CD4-positive, CD25-positive, alpha-beta regulatory T cell (primary cell): ENCODE measurements around the gene HABP2. TPM values are rescaled to one million over a fixed set of nuclear protein-coding genes. Genes with fewer than 3 reads are reported as not detected.

Experiments
- ATAC-seq, 2 donors: fragments of 150-1000 bp; cut with Tn5 transposase; one replicate each; pipeline ENCODE4 v1.10.0; 2021; ENCODE audit warnings: low read depth in 2 of 2, moderate number of reproducible peaks in 2 of 2, moderate library complexity in 1 of 2
- DNase-seq, 3 donors: peaks; one replicate each; pipeline versions ENCODE4 v3.0.0 to v3.0.0-alpha.2; 2012 to 2022; ENCODE audit warnings: mixed read lengths in 1 of 3
- H3K27ac ChIP-seq: one replicate; pipeline ENCODE4 v1.7.0; 2013; ENCODE audit warnings: mild to moderate bottlenecking, low read length; ENCODE audit not compliant: insufficient read depth, poor library complexity, severe bottlenecking
- H3K27me3 ChIP-seq: one replicate; pipeline ENCODE4 v1.7.0; 2013; ENCODE audit warnings: low read length; ENCODE audit not compliant: control insufficient read depth, insufficient read depth
- H3K36me3 ChIP-seq: one replicate; pipeline ENCODE4 v1.7.0; 2013; ENCODE audit warnings: mild to moderate bottlenecking, low read length, moderate library complexity; ENCODE audit not compliant: control insufficient read depth, insufficient read depth
- H3K4me1 ChIP-seq: 2 replicates; pipeline ENCODE4 v1.7.0; 2013; ENCODE audit warnings: mild to moderate bottlenecking, low read length; ENCODE audit not compliant: insufficient read depth, control insufficient read depth, poor library complexity, severe bottlenecking
- H3K4me3 ChIP-seq: one replicate; pipeline ENCODE4 v1.7.0; 2013; ENCODE audit warnings: low read depth, mild to moderate bottlenecking, low read length, moderate library complexity
- H3K9me3 ChIP-seq, 2 experiments: 1 replicate in 1 of 2; 2 replicates in 1 of 2; pipeline ENCODE4 v1.7.0; 2013; ENCODE audit warnings: low read length in 2 of 2, mild to moderate bottlenecking in 1 of 2, moderate library complexity in 1 of 2; ENCODE audit not compliant: control insufficient read depth in 2 of 2
- H3K27ac Mint-ChIP-seq, 3 donors: one replicate each; pipeline ENCODE4 v1.8.0; 2020 to 2022; ENCODE audit warnings: mild to moderate bottlenecking in 3 of 3, mixed read lengths in 3 of 3, moderate library complexity in 2 of 3
- H3K27me3 Mint-ChIP-seq: one replicate; pipeline ENCODE4 v1.8.0; 2022; ENCODE audit warnings: mild to moderate bottlenecking, mixed read lengths
- H3K36me3 Mint-ChIP-seq: one replicate; pipeline ENCODE4 v1.8.0; 2020; ENCODE audit warnings: mixed read lengths
- H3K4me1 Mint-ChIP-seq, 4 donors: one replicate each; pipeline ENCODE4 v1.8.0; 2020 to 2022; ENCODE audit warnings: mixed read lengths in 4 of 4, mild to moderate bottlenecking in 1 of 4
- H3K4me3 Mint-ChIP-seq, 4 donors: one replicate each; pipeline ENCODE4 v1.8.0; 2020 to 2022; ENCODE audit warnings: mild to moderate bottlenecking in 4 of 4, mixed read lengths in 4 of 4, moderate library complexity in 3 of 4
- H3K9me3 Mint-ChIP-seq, 7 donors: one replicate each; pipeline ENCODE4 v1.8.0; 2020 to 2022; ENCODE audit warnings: mixed read lengths in 7 of 7, mild to moderate bottlenecking in 3 of 7, moderate library complexity in 2 of 7
- polyA plus RNA-seq, 4 donors: library from polyadenylated mRNA; unstranded; fragments of 300-500 nt; fragmentation: Illumina TruSeq; gene quantifications; one replicate each; pipeline ENCODE4 v1.2.3, GENCODE V29; 2021
- total RNA-seq: library from RNA; stranded (reverse); gene quantifications from one replicate; pipeline ENCODE4 v1.2.3, GENCODE V29; 2022

The HABP2 gene
- total and polyA plus RNA-seq, 5 donors from 2014 or later, result not detected

DNA sequence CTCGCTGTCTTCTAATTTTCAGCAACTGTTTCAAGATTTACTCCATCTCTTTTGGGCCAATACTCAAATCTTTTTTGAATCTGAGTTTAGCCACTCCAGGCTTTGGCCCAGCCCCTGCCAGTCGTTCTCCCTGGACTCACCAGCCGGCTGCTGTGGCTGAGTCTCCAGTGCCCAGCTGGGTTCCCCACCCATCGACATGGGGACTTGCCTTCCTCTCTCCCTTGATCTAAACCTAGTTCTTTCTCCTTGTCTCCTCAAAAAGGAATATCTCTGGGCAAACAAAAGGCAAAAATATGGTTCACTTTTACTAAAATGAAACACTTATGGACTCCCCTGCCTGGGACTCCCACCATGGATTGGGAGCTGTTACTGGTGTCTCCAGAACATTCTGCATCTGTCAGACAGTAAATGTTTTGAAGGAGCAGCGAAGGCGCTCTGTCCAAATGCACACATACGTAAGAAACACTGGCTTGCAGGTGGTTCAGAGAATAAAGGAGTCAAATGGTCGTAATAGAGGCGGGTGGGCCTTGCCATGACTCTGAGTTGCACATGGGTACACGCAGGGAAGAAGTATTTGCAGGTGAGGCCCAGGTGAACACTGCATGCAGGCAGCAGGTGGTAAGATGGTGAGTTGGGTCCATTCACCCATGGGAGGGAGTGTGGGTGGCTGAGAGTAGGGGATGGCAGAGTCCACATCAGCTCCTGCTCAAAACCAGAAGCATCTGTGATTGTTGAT lies 35.5 kb upstream of the HABP2 start:
- no peak overlapping the region for H3K27ac Mint-ChIP-seq
- H3K27ac ChIP-seq, result no peak overlapping the region
- H3K4me1 ChIP-seq, result no peaks in the 10 kb centered on the region
- no peaks in the 10 kb centered on the region for H3K36me3 Mint-ChIP-seq
- H3K9me3 ChIP-seq, result no peaks in the 10 kb centered on the region
- H3K27me3 ChIP-seq, result no peaks in the 10 kb centered on the region
- no peaks in the 10 kb centered on the region for H3K27me3 Mint-ChIP-seq
- H3K4me1 Mint-ChIP-seq, result no peaks in the 10 kb centered on the region
- peaks cover 0 to 8% (median 2%) of the 10 kb centered on the region in 7 donors for H3K9me3 Mint-ChIP-seq
- H3K4me3 Mint-ChIP-seq, result no peak overlapping the region
- ATAC-seq, result no peak
- no peaks in the 10 kb centered on the region for H3K36me3 ChIP-seq
- no peak for DNase-seq
- H3K4me3 ChIP-seq, result no peak overlapping the region

- no peaks in the 10 kb centered on the region for H3K36me3 Mint-ChIP-seq
- H3K4me3 ChIP-seq, result no peak overlapping the region
- peaks cover 0 to 7% (median 0%) of the 10 kb centered on the region in 7 donors for H3K9me3 Mint-ChIP-seq
- H3K27me3 Mint-ChIP-seq, result no peaks in the 10 kb centered on the region
- no peaks in the 10 kb centered on the region for H3K27me3 ChIP-seq
- H3K36me3 ChIP-seq, result no peaks in the 10 kb centered on the region
- H3K9me3 ChIP-seq, result no peaks in the 10 kb centered on the region
- H3K4me1 ChIP-seq, result no peaks in the 10 kb centered on the region
- H3K27ac ChIP-seq, result no peak overlapping the region
- no peaks in the 10 kb centered on the region for H3K4me1 Mint-ChIP-seq
- H3K4me3 Mint-ChIP-seq, result no peak overlapping the region
- DNase-seq, result no peak
- no peak overlapping the region for H3K27ac Mint-ChIP-seq
- no peak for ATAC-seq
These were observed 35.0 kb upstream of the HABP2 start for GRCh38 chr10:113517901-113518260.

- Mint-ChIP-seq H3K27ac (no peak overlapping the region), H3K9me3 (peaks cover 0 to 2% (median 0%) of the 10 kb centered on the region in 7 donors), H3K4me3 (no peak overlapping the region), H3K27me3 (no peaks in the 10 kb centered on the region), H3K4me1 (no peaks in the 10 kb centered on the region), H3K36me3 (no peaks in the 10 kb centered on the region)
- DNase-seq, result no peak
- no peaks in the 10 kb centered on the region for H3K9me3 ChIP-seq
- no peak for ATAC-seq
- no peaks in the 10 kb centered on the region for H3K27me3 ChIP-seq
- H3K4me3 ChIP-seq, result no peak overlapping the region
- no peaks in the 10 kb centered on the region for H3K36me3 ChIP-seq
- no peaks in the 10 kb centered on the region for H3K4me1 ChIP-seq
- no peak overlapping the region for H3K27ac ChIP-seq
These were observed 34.4 kb upstream of the HABP2 start for GRCh38 chr10:113518415-113518814.

DNA sequence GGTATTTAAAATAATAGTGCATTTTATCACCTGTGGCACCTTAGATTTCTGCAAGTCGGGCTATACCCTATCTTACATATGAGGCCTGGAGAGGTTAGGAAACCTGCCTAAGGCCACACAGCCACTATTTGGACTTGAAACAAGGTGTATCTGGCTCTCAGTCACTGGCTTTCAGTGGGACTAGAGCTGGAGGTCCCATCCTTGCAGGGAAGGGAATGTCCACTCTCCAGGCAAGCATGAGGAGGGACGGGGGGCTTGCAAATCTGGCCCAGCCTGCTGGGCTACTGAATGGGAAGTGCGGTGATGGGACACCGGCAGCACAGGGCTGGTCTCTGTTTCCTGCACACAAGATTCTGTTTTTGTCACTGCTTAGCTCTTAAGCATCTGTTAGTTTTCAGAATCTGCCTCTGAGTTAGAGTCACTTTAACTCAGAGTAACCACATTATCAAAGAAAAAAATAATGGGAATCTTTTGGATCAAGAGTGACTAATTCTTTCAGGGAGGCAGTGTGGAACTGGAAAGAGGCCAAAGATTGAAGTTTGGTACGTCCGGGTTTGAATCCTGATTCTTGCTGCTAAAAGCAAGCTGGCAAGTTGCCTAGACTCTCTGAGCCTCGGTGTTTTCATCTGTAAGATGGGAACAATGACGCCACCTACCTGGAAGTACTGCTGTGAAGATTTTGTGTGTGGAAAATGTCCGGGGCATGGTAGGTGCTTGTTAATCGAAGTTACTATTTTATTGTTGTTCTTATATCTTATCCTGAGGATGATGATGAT lies 33.8 kb upstream of the HABP2 start:
- no peaks in the 10 kb centered on the region for H3K4me1 Mint-ChIP-seq
- ATAC-seq (no peak), DNase-seq (no peak)
- no peaks in the 10 kb centered on the region for H3K27me3 Mint-ChIP-seq
- Histone ChIP-seq H3K27me3 (no peaks in the 10 kb centered on the region), H3K36me3 (no peaks in the 10 kb centered on the region), H3K4me3 (no peak overlapping the region), H3K9me3 (no peaks in the 10 kb centered on the region), H3K27ac (no peak overlapping the region), H3K4me1 (no peaks in the 10 kb centered on the region)
- no peak overlapping the region for H3K27ac Mint-ChIP-seq
- H3K9me3 Mint-ChIP-seq, result peaks cover 0 to 2% (median 0%) of the 10 kb centered on the region in 7 donors
- no peak overlapping the region for H3K4me3 Mint-ChIP-seq
- no peaks in the 10 kb centered on the region for H3K36me3 Mint-ChIP-seq

DNA sequence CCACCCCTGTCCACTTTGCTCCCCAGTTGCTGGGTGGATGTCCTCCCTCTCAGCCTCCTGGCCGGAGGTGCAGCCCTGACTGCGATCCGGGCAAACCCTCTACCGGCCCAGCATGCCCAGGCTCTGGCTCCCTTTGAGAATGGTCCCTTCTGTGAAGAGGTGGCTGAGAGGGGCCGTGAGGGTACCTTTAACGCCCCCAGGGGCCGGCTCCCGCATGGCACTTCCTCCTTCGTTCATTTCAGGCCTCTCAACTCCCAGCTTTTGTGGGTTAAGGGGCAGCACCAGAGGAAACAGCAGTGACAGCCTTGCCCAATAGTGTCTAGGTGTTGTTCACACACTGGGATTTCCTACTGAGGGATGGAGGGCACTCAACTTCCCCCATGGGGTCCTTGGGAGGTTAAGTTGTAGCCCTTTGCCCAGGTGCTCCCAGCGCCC lies 33.2 kb upstream of the HABP2 start:
- H3K9me3 ChIP-seq, result no peaks in the 10 kb centered on the region

GRCh38 chr10:113520261-113520660 lies 32.6 kb upstream of the HABP2 start:
- no peaks in the 10 kb centered on the region for H3K4me1 Mint-ChIP-seq
- Histone ChIP-seq H3K27ac (no peak overlapping the region), H3K27me3 (no peaks in the 10 kb centered on the region), H3K36me3 (no peaks in the 10 kb centered on the region), H3K9me3 (no peaks in the 10 kb centered on the region), H3K4me3 (no peak overlapping the region), H3K4me1 (no peaks in the 10 kb centered on the region)
- H3K36me3 Mint-ChIP-seq, result no peaks in the 10 kb centered on the region
- DNase-seq (no peak), ATAC-seq (no peak)
- no peaks in the 10 kb centered on the region for H3K9me3 Mint-ChIP-seq
- H3K27ac Mint-ChIP-seq, result no peak overlapping the region
- H3K4me3 Mint-ChIP-seq, result no peak overlapping the region
- H3K27me3 Mint-ChIP-seq, result no peaks in the 10 kb centered on the region

More for the DNA sequence above, 33.2 kb upstream of the HABP2 start:
- no peaks in the 10 kb centered on the region for H3K36me3 Mint-ChIP-seq
- no peak for ATAC-seq
- H3K9me3 Mint-ChIP-seq, result peaks cover 0 to 2% (median 0%) of the 10 kb centered on the region in 7 donors
- H3K4me3 Mint-ChIP-seq, result no peak overlapping the region
- H3K27me3 Mint-ChIP-seq, result no peaks in the 10 kb centered on the region
- H3K27ac Mint-ChIP-seq, result no peak overlapping the region
- Histone ChIP-seq H3K36me3 (no peaks in the 10 kb centered on the region), H3K4me3 (no peak overlapping the region), H3K27me3 (no peaks in the 10 kb centered on the region), H3K4me1 (no peaks in the 10 kb centered on the region), H3K27ac (no peak overlapping the region)
- H3K4me1 Mint-ChIP-seq, result no peaks in the 10 kb centered on the region
- no peak for DNase-seq

DNA sequence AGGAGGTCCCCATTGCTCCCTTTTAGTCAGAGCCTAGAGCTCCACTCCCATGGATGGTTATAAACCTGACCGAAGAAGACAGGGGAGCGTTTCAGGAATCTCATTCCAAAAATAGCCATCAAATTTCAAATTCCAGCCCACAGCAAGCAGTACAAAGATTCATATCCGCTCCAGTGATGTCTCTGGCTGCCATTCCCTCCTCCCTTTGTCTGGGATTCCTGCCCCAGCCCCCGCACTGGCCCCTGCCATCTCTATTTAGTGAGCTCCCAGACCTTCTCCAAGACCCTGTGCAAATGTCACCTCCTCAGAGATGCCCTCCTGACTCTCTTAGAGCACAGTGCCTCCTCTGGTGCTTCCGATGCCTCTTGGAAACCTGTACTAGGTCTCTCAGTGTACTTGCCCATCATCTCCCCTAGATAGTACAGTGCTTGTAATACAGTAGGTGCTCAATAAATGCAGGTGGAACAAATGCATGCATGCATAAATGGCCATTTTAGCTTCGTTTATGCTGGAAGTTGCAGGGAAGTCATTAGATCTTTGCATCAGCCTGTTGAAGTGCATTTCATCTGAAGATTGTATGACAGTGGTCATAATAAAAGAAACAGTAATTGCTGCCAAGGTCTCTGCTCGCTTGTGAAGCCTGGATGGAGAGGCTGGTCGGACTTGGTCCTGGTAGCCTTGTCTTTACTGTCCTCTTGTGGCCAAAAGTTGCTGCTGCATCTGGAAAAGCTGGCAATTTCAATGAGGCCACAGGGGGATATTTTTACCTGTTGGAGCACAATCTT lies 32.0 kb upstream of the HABP2 start:
- Histone ChIP-seq H3K27me3 (no peaks in the 10 kb centered on the region), H3K36me3 (no peaks in the 10 kb centered on the region), H3K4me3 (no peak overlapping the region), H3K4me1 (no peaks in the 10 kb centered on the region), H3K9me3 (no peaks in the 10 kb centered on the region), H3K27ac (no peak overlapping the region)
- Mint-ChIP-seq H3K27me3 (no peaks in the 10 kb centered on the region), H3K36me3 (no peaks in the 10 kb centered on the region), H3K4me3 (no peak overlapping the region), H3K4me1 (no peaks in the 10 kb centered on the region), H3K9me3 (no peaks in the 10 kb centered on the region), H3K27ac (no peak overlapping the region)
- ATAC-seq (no peak), DNase-seq (peak in 1 of 3 donors; percentile 32)
